HG02798 (cell line): ENCODE results near the gene CLIC1.
A peak's percentile ranks its signal among the peaks of the same experiment; 100 is the strongest.

Experiments used
- ATAC-seq: cut with Tn5 transposase; IDR thresholded peaks from one replicate; pipeline ENCODE4 v1.9.1; 2021; ENCODE audit warnings: mild to moderate bottlenecking; ENCODE audit not compliant: unreplicated experiment, poor library complexity

Gene CLIC1

GRCh38 chr6:31740397-31741223, 4.3 kb upstream of the CLIC1 start:
- ATAC-seq, result peak; percentile 0

- peak; percentile 88 for ATAC-seq
Measured at GRCh38 chr6:31739639-31740396, 3.5 kb upstream of the CLIC1 start, which contains the start of gene MSH5. Gene MSH5, plus strand, starts transcription at chr6:31740005. Its CDS starts 462 bp downstream, at chr6:31740467.

GRCh38 chr6:31737991-31738979, 2.0 kb upstream of the CLIC1 start:
- ATAC-seq, result peak; percentile 22

GRCh38 chr6:31737315-31737990, 1.1 kb upstream of the CLIC1 start:
- ATAC-seq, result no peak

GRCh38 chr6:31736768-31737314, 511 bp upstream of the CLIC1 start:
- no peak for ATAC-seq

- no peak for ATAC-seq
Measured at GRCh38 chr6:31734821-31735406, 1.4 kb downstream of the CLIC1 start.

GRCh38 chr6:31734247-31734820, 2.0 kb downstream of the CLIC1 start:
- ATAC-seq, result no peak

GRCh38 chr6:31733734-31734133, 2.6 kb downstream of the CLIC1 start:
- ATAC-seq, result no peak

GRCh38 chr6:31732029-31732428, 4.3 kb downstream of the CLIC1 start:
- no peak for ATAC-seq

GRCh38 chr6:31730631-31731086, 5.7 kb downstream of the CLIC1 start:
- ATAC-seq, result no peak

GRCh38 chr6:31729979-31730630, 6.2 kb downstream of the CLIC1 start:
- ATAC-seq, result no peak

- ATAC-seq, result peak; percentile 60
Measured at GRCh38 chr6:31729515-31729978, 6.8 kb downstream of the CLIC1 start.

GRCh38 chr6:31728767-31729514, 7.4 kb downstream of the CLIC1 start, which contains the start of gene DDAH2:
Gene DDAH2, minus strand, starts transcription at chr6:31729299. Its CDS starts 138 bp downstream, at chr6:31729161.
- no peak for ATAC-seq

GRCh38 chr6:31727717-31728671, 8.3 kb downstream of the CLIC1 start:
- ATAC-seq, result no peak

GRCh38 chr6:31727034-31727716, 9.2 kb downstream of the CLIC1 start:
- no peak for ATAC-seq
